K562 (cell line): ENCODE measurements around the gene NUCKS1.

Source experiments
- EP400 ChIP-seq: fragments of 450-650 bp; IDR thresholded peaks from 2 replicates; pipeline ENCODE4 v1.6.1; 2017; ENCODE audit warnings: antibody characterized with exemption, mild to moderate bottlenecking, moderate library complexity
- ESRRA ChIP-seq: fragments of 450-650 bp; IDR thresholded peaks from 2 replicates; pipeline ENCODE4 v1.6.1; 2014; ENCODE audit warnings: low read depth, mild to moderate bottlenecking, moderate library complexity, borderline replicate concordance
- GATAD2A ChIP-seq: fragments of 450-650 bp; IDR thresholded peaks from 2 replicates; pipeline ENCODE4 v1.6.1; 2017
- U2AF2 ChIP-seq: fragments of 200-400 bp; formaldehyde crosslinking; optimal IDR thresholded peaks from 2 replicates; pipeline ENCODE3; 2017; ENCODE audit warnings: low read depth, mild to moderate bottlenecking, low read length
- ZBTB7A ChIP-seq: IDR thresholded peaks from 2 replicates; pipeline ENCODE4 v1.6.1; 2011; ENCODE audit warnings: low read depth, mild to moderate bottlenecking, low read length, moderate library complexity, borderline replicate concordance; ENCODE audit not compliant: control insufficient read depth
- ZSCAN29 ChIP-seq: fragments of 450-650 bp; IDR thresholded peaks from 2 replicates; pipeline ENCODE4 v1.6.1; 2017
- TF ChIP-seq, protein P1 (sequence below): fragments of 450-650 bp; formaldehyde crosslinking; IDR thresholded peaks from 2 replicates; pipeline ENCODE4 v1.4.0; 2022; ENCODE audit warnings: missing genetic modification characterization

DNA sequence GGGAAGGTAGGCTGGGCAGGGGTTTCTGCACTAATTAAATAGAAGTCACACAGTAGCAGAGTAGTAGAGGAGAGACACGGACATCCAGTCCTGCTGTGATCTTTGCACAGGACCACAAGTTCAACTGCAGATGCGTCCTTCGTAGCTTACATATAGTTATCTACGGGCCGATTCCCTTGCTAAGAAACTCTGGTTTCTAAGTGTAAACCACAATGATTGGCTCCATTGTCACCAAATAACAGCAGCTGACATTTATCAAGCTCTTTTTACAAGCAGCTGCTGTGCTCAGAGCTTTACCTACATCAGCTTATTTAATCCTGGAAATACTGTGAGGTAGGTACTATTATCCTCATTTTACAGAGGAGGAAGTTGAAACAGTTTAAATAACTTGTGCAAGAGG, 72.8 kb downstream of the NUCKS1 start:
- TF ChIP-seq EP400 (no peak), GATAD2A (no peak), ZSCAN29 (no peak), ZBTB7A (no peak), ESRRA (no peak), U2AF2 (no peak)
- TF ChIP-seq, protein P1, sequence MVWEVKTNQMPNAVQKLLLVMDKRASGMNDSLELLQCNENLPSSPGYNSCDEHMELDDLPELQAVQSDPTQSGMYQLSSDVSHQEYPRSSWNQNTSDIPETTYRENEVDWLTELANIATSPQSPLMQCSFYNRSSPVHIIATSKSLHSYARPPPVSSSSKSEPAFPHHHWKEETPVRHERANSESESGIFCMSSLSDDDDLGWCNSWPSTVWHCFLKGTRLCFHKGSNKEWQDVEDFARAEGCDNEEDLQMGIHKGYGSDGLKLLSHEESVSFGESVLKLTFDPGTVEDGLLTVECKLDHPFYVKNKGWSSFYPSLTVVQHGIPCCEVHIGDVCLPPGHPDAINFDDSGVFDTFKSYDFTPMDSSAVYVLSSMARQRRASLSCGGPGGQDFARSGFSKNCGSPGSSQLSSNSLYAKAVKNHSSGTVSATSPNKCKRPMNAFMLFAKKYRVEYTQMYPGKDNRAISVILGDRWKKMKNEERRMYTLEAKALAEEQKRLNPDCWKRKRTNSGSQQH = no peak
